Activated CD8-positive, alpha-beta memory T cell treated with anti-CD3 and anti-CD28 coated beads for 48 hours (primary cell): ENCODE measurements around the gene BMERB1.

Experiments
- DNase-seq, 3 experiments: peaks; one replicate each; pipeline ENCODE4 v3.0.0-alpha.2; 2020; ENCODE audit warnings: low read depth in 2 of 3, low spot score in 2 of 3

The BMERB1 gene

DNA sequence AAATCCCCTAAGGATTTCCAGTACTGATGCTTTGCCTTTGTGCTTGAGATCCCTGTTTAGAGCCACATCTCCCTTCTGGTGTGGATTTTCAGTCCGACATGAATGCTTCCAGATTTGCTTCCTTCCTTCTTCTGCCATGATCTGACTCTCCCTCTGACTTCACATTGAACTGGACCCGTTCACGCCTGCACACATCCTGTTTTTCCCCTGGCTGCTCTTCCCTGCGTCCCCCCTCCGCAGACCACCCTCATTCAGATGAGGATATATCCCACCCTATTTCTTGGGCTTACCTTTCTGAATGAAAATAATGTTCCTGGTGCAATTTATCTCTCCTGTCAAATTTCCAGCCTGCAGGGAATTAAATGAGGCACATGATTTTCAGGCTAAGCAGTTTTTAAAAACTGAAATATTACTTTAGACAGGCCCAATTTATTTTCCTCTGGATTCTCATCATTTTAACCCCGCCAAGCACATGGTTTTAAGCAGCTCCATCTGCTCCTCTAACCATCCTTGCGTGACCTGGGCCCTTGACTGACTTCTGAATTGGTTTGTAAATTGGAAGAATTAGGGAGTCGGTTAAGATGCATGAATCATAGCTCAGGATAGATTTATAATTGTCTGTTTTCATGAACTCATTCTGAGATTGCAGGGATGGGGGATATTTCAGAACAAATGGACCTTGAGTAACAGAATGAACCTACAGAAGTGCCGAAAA is 59.2 kb downstream of the BMERB1 start:
- DNase-seq: no peak

DNA sequence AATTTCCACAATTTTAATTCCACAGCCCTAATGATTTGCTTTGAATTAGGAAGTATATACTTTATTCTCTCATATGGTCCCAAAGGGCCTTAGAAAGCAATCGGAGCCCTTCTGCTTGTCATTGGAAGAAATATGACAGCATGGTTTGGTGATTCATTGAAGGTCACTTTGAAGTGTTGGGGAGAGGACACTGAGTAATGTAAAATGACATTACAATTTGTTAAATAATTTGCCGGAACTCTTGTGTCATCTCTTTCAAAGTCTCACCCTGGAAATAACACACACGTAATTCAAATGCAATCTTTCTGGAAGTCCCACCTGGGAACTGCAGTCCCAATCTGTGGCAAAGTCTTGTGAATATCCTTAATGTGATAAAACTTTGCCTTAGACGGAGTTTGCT is 59.8 kb downstream of the BMERB1 start:
- DNase-seq: no peak

DNA sequence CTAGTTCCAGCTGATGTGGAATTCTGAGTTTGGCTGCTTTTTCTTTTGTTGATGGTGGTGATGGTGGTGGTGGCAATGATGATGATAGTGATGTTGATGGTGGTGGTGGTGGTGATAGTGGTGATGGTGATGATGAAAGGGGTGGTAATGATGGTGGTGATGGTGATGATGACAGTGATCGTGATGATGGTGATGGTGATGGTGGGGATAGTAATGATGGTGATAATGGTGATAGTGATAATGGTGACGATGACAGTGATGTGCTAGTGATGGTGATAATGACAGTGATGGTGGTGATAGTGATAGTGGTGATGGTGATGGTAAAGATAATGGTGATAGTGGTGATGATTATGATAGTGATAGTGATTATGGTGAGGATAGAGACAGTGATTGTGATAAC is 61.5 kb downstream of the BMERB1 start:
- DNase-seq: no peak

DNA sequence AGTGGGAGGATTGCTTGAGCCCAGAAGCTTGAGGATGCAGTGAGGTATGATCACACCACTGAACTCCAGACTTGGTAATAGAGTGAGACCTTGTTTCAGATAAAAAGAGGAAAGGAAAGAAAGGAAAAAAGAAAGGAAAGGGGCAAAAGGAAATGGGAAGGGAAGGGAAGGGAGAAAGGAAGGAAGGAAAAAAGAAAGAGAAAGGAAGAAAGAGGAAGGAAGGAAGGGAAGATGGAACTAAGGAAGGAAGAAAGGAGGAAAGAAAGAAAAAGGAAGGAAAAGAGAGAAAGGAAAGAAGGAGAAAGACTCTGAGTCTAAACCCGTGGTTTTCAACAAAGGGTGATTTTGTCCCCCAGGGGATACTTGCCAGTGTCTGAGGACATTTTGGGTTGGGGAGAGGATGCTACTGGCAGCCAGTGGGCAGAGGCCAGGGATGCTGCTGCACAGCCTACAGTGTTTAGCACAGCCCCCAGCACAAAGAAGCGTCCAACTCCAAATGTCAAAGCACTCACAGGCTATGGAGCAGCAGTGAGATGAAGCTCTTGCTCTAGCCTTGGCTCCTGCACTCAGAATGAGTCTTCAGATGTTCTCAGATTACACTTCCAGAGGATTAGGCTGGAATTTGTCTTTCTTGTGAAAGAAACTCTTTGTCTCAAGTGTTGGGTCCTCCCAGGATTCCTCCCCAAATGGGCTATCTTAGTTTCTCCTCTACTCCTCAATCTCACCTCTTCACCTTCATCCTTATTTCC is 64.2 kb downstream of the BMERB1 start:
- DNase-seq: no peak

DNA sequence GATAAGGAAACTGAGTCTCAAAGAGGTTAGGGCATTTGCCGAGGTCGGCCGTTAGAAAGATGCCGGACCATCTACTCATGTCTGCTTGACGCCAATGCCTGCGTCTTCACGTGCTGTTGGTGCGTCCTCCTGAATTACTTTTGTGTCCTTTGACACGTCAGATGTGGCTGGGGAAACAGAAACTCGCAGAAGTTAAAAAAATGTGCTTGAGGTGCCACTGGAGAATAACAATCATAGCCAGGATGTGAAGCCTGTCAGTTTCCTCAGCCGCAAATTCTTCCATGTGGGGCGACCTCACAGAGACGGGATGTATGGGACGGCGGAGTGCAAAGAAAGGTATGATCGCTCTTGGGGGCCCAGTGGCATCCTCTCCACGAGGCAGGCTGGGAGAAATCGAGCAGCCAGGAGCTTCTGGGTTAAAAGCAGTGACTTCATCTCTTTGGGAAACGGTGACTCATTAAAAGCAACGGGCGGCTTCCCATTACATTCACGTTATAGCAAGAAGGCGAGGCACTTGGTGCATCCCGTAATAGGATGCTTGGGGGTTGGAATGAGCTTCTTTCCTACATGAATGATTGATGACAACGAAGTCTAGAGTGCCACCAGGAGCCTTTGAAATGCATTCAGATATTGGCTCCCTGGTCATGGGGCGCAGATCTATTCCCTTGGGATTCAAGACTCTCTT is 67.8 kb downstream of the BMERB1 start:
- no peak for DNase-seq

DNA sequence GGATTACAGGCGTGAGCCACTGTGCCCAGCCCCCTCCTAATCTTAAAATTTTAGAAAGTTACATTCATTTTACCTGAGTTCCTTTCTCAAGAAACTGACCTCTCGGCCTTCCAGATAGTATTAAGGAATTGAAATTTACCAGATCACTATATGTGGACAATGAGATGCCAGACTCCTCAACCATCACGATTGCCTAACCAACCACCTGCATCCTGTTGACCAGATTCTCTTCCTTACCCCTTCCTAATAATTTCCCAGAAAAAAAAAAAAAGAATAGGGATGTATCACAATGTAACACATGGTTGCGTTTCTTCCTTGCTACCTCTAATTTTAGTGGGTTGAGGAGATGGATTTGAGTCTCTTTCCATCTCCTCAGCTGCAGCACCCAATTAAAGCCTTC is 72.1 kb downstream of the BMERB1 start:
- DNase-seq: no peak

DNA sequence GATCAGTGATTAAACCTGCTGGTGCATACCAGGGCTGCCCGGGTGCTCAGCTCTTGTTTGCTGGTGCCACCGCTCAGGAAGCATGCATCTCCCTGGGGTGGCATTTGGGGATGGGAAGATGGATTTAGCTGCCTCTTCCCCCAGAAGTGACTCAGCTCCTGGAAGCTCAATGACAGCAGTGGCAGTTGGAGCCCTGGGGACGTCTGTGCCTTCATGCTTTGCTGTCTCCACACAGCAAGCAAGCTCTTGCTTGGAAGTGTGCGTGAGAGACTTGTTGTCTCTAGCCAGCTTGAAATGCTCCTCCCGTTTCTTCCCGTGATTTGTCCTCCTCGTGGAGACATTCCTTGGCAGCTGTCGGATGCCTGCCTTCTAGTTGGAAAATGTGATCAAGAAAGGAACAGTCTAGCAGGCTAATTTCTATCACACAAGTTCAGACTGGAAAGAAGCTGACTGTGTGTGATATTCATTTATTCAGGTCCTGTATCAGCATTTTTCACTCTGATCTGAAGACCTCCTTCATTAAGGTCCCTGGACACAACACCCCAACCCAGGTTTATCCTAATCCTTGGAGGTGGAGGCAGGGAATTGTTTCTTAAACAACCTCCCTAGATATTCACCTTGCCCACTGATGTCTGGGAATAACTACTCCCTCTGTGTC is 73.0 kb downstream of the BMERB1 start:
- no peak for DNase-seq

DNA sequence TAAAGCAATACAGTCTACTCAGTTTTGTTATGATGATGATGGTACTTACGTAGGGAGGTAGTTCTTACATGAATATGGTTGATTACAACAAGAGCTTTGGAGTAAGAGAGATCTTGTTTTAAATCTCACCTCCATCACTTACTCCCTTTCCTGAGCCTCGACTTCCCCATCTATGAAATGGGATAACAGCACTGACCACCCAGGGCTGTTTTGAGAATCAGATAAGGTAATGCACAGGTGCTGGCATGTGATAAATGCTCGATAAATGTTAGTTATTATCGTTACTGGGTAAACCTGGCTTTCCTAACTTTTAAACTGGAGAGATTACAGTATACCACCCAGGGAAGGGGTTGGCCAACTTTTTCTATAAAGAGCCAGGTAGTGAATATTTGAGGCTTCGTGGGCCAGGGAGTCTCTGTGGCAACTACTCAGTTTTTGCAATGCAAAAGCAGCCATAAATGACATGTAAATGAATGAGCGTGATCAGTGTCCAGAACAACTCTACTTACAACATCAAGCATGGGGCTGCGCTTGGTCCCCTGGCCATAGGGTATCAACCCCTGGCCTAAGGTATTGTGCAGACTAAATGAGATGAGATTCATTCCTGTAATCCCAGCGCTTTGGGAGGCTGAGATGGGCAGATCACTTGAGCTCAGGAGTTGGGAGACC is 73.7 kb downstream of the BMERB1 start:
- no peak for DNase-seq

DNA sequence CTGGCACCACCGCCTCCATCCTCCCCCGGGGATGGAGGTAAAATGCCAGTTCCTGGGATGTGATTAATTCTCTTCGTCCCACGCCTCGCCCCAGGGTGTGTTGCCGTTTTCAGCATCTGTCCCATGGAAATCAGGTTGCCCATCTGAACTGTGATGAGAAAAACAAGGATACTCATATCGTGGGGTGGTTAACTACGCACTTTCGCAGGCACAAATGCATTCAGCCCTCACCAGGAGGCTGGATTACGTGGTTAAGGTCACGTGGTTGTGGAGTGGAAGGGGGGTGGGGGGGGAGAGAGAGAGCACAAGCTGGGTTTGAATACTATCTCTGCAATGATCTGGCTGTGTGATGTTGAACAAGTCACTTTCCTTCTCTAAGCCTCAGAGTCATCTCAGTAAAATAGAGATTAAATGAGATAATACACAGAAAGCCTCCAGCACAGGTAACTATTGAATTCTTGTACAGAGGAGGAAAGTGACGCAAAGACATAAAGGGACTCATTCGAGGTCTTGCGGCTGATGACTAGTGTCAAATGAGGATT is 74.7 kb downstream of the BMERB1 start:
- no peak for DNase-seq

DNA sequence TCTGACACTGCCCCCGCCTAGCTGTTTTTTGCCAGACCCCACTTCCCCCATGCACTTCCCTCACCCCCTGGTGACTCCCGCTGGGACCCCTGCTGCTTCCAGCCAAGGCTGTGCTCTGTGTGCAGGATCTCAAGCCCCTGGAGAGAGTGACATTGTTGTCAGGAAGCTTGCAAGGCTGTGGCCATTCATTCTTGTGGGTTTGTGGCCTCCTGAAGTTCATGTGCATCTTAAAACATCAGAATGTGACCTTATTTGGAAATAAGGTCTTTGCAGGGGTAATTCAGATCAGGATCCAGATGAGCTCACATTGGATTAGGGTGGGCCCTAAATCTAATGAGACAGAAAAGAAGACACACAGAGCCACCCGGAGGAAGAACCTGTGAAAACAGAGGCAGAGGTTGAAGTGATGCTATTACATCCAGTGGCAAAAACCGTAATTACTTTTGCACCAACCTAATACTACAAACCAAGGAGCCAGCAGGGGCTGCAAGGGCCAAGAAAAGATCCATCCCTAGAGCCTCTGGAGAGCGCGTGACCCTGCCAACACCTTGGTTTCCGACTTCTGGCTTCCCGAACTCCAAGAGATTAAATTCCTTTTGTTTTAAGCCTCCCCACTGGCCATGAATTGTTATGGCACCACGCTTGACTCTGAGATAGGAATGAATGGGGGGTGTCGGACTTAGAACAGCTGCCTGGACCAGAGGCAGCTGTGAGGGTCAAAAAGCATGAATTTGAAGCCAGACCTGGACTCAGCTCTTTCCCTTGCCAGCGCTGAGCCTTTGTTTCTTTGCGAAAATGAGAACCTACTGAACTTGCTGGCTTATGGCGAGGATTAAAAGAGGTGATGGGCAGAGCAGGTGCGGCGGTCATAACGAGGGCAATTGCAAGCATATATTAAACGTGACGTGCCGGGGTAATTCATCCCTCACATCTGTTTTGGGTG is 75.5 kb downstream of the BMERB1 start:
- DNase-seq: no peak

DNA sequence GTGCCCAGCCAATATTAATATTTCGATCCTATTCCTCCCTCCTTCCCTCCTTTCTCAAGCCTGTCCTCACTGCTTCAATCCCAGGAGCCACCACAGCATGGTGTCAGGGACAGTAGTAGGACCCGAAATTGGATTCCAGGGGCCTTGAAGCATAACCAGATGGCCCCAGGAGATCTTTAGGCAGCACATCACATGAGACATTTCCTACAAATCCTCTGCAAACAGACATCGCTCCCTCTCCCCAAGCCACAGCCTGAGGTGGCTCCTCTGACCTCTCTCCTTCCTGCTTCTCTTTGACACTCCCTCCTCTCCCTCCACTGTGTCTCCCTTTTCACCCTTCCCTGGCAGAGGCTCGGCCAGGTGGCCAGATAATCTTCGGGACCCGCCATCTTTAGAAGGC is 76.6 kb downstream of the BMERB1 start:
- no peak for DNase-seq

DNA sequence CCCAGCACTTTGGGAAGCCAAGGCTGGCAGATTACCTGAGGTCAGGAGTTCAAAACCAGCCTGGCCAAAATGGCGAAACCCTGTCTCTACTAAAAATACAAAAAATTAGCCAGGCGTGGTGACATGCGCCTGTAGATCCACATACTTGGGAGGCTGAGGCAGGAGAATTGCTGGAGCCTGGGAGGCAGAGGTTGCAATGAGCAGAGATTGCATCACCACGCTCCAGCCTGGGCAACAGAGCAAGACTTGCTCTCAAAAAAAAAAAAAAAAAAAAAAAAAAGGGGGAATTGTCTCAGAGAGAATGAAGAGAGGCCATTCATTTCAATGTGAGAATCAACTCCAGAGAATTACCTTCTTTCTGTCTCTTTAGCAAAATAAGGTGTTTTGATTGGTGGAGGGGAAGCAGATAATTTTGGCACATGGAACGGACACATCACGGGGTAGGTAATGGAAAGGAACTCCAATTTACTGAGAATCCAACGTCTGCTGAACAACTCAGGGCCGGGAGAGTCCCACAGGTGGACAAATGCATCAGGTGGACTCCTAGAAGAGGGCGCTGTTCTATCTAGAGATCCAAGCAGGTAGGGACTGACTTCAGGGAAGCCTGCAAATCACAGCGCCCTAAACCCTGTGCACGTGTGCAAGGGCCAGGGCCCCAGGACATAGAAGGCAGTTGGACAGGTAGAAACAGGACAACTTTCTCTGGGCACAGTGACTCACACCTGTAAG is 77.5 kb downstream of the BMERB1 start:
- DNase-seq: no peak

DNA sequence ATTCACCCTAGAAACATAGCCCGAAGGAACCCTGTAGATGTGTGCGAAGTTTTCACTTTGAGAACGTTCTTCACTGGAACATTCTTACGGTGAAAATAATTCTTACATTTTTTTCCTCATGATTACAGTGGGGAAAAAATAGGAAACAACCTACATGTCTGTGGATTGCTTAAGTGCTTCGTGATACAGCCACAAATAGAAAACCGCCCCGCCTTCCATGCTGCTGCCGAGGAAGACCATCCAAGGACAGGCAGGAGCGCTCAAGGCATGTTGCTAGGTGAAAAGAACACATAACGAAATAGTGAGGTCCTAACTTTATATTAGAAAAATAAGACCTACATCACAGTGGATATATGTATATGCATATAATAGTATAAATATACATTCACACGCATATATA is 78.8 kb downstream of the BMERB1 start:
- no peak for DNase-seq

DNA sequence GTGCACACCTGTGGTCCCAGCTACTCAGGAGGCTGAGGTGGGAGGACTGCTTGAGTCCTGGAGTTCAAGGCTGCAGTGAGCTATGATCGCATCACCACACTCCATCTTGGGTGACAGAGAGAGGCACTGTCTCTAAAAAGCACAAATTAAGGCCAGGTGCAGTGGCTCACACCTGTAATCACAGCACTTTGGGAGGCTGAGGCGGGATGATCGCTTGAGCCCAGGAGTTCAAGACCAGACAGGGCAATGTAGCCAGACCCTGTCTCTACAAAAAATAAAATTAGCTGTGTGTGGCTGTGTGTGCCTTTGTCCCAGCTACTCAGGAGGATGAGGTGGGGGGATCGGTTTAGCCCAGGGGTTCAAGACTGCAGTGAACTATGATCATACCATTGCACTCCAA is 81.6 kb downstream of the BMERB1 start:
- DNase-seq: no peak

DNA sequence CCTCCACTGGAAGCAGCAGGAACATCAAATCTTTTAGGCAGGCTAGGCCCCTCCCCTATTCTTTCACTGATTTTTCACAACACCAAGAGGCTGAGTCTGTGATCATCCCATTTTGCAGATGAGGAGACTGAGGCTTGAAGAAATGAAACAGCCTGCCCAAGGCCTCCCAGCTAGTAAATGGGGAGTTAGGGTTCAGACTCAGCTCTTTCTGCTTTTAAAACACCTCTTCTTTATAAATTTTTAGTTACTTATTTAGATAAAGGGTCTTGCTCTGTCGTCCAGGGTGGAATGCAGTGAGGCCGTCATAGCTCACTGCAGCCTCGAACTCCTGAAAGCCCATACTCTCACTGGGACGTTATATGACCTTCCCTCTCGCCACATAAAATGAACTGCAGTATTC is 82.2 kb downstream of the BMERB1 start:
- no peak for DNase-seq

DNA sequence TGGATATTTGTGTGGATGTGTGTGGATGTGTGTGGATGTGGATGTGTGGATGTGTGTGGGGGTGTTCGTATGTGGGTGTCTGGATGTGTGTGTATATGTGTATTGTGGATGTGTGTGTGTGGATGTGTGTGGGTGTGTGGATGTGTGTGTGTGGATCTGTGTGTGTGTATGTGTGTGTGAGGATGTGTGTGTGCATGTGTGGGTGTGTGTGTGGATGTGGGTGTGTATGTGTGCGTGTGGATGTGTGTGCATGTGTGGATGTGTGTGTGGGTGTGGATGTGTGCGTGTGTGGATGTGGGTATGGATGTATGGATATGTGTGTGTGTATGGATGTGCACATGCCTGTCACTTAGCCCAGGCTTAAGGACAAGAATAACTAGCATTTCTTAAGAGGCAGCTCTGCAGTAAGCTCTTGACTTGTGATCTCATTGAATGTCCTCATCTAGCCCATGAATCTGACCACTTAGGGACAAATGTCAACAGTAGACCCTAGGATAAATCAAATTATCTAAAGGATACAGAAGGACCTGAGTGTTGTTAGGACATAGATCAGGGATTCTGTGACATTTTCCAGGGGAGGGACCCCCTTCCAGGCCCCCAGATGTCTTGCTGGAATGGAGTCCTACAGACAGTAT is 83.5 kb downstream of the BMERB1 start:
- no peak for DNase-seq

DNA sequence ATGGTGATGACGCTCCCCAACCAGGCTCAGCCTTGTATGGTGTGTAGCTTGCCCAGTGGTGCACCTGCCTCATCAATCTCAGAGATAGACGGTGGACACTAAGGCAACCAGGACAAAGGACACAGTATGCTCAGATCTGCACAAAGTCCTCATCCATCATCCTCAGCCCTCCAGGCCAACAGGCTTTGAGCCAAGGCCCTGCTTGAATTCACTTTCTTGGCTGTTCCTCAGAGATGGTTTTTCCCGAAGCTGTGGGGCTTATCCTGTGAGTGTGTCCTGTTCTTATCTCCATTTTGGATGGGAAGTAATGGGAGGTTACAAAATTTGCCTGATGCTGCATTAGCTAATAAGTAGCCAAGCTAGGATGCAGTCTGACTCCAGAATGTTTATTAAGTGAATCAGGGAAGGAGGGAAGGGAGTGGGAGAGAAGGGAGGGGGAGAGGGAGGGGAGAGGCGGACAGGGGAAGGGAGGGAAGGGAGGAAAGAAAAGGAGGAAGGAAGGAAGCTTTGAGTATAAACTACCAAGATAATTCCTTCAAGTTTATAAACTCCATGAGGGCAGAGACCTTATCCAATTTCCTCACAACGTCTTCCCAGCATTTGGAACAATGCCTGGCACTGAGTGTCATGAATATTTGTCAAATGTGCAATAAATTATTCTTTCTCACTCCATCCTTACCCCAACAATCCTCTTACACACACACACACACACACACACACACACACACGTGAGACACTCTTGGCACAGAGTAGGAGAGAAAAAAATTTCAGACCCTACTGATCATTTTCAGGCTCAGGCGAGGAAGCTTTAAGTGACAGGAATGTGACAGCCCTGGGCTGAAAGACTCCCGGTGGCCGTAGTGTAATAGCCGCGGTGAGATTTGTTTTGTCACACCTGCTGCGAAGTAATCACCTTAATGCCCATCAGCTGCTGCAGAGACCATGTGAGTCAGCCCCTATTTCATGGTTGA is 84.3 kb downstream of the BMERB1 start:
- no peak for DNase-seq

DNA sequence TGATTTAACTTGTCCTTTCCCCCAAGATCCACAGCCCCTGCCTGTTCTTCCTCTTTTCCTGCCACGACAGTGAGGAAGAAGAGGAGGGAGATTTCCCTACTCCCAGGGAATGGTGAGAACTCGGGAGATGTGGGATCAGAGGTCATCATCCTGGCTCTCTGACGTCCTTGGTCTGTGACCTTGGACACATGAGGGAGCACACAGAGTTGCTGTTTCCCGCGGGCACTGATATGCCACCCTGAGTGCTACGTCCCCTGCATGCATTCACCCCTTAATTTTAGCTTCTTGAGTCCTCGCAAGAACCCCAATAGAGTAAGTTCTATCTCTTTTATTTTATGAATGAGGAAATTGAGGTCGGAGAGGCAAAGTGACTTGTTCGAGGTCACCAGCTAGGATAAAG is 85.4 kb downstream of the BMERB1 start:
- DNase-seq: no peak
